GM10266 (cell line): ENCODE results near the gene PACSIN1.

Experiments
- DNase-seq: peaks from one replicate; pipeline ENCODE4 v3.0.0; 2012; ENCODE audit errors: extremely low spot score
- CTCF ChIP-seq: IDR thresholded peaks from 2 replicates; pipeline ENCODE4 v1.5.1; 2012; ENCODE audit warnings: mild to moderate bottlenecking, low read depth; ENCODE audit not compliant: control insufficient read depth, insufficient read depth; ENCODE audit errors: missing control alignments

The PACSIN1 gene

GRCh38 chr6:34543421-34543820 lies 77.5 kb downstream of the PACSIN1 start:
- DNase-seq, result no peak
- no peak for TF ChIP-seq CTCF

GRCh38 chr6:34544052-34544604 lies 78.3 kb downstream of the PACSIN1 start:
- TF ChIP-seq CTCF, result no peak
- DNase-seq, result no peak

GRCh38 chr6:34544776-34545471 lies 79.0 kb downstream of the PACSIN1 start:
- no peak for TF ChIP-seq CTCF
- no peak for DNase-seq

GRCh38 chr6:34546551-34547321 lies 80.9 kb downstream of the PACSIN1 start:
- no peak for TF ChIP-seq CTCF
- no peak for DNase-seq

- DNase-seq, result no peak
Measured at GRCh38 chr6:34547701-34548644, 82.1 kb downstream of the PACSIN1 start.

More at GRCh38 chr6:34547701-34548644, 82.1 kb downstream of the PACSIN1 start:
- TF ChIP-seq CTCF, result no peak
